HEK293 (cell line): ENCODE measurements around the gene ANKRD11.
"Not testable (repeated sequence)": the region's sequence is repeated elsewhere in the genome, so short reads cannot be mapped to it uniquely, and the experiment has no call there.

Experiments used
- CTCF ChIA-PET: fragments of 350-600 bp; formaldehyde crosslinking; extraction: SDS; loops from one replicate; lab custom pipeline; 2021; ENCODE audit warnings: antibody characterized with exemption; lab: Yijun Ruan, JAX
- POLR2A ChIA-PET: fragments of 300-600 bp; formaldehyde crosslinking; extraction: SDS; loops from one replicate; lab custom pipeline; 2020; ENCODE audit warnings: antibody characterized with exemption, inconsistent platforms; lab: Yijun Ruan, JAX
- H3K27ac ChIP-seq: fragments of 200-500 bp; sonication (Bioruptor generic); 2 replicates; pipeline ENCODE4 v1.5.1; 2014; ENCODE audit warnings: low read depth, low read length, control low read depth, inconsistent platforms; ENCODE audit errors: extremely low read depth
- H3K36me3 ChIP-seq, 2 experiments: fragments of 200-500 bp in 1 of 2; sonication (Bioruptor generic) in 1 of 2; 1 replicate in 1 of 2; 2 replicates in 1 of 2; pipeline ENCODE4 v1.5.1; 2014 to 2017; ENCODE audit warnings: inconsistent platforms in 2 of 2, low read length in 2 of 2; ENCODE audit not compliant: control insufficient read depth in 2 of 2, insufficient read depth in 1 of 2
- H3K4me1 ChIP-seq: fragments of 200-500 bp; sonication (Bioruptor generic); 2 replicates; pipeline ENCODE4 v1.5.1; 2014; ENCODE audit warnings: mild to moderate bottlenecking, low read length, inconsistent platforms; ENCODE audit not compliant: control insufficient read depth, insufficient read depth
- H3K4me3 ChIP-seq: 2 replicates; pipeline ENCODE4 v1.5.1; 2011; ENCODE audit warnings: low read depth, mild to moderate bottlenecking, control low read depth, low read length, moderate library complexity
- H3K9me3 ChIP-seq: fragments of 200-500 bp; sonication (Bioruptor generic); 2 replicates; pipeline ENCODE4 v1.5.1; 2014; ENCODE audit warnings: low read depth, low read length, inconsistent platforms; ENCODE audit not compliant: control insufficient read depth, insufficient read depth
- KLF1 ChIP-seq: fragments of 450-650 bp; formaldehyde crosslinking; IDR thresholded peaks from 2 replicates; pipeline ENCODE4 v1.5.1; 2016; ENCODE audit warnings: missing biosample characterization, missing genetic modification characterization
- PRDM4 ChIP-seq: fragments of 450-650 bp; formaldehyde crosslinking; IDR thresholded peaks from 2 replicates; pipeline ENCODE4 v1.5.1; 2017; ENCODE audit warnings: missing biosample characterization, missing genetic modification characterization
- ZBTB10 ChIP-seq: fragments of 450-650 bp; formaldehyde crosslinking; IDR thresholded peaks from 2 replicates; pipeline ENCODE4 v1.5.1; 2016; ENCODE audit warnings: missing biosample characterization, missing genetic modification characterization
- ZBTB7A ChIP-seq: fragments of 450-650 bp; formaldehyde crosslinking; IDR thresholded peaks from 2 replicates; pipeline ENCODE4 v1.5.1; 2016; ENCODE audit warnings: low read depth, missing biosample characterization, missing genetic modification characterization
- ZIC2 ChIP-seq: fragments of 450-650 bp; formaldehyde crosslinking; IDR thresholded peaks from 2 replicates; pipeline ENCODE4 v1.5.1; 2016; ENCODE audit warnings: missing biosample characterization, missing genetic modification characterization
- ZNF248 ChIP-seq: fragments of 450-650 bp; formaldehyde crosslinking; IDR thresholded peaks from 2 replicates; pipeline ENCODE4 v1.5.1; 2017; ENCODE audit warnings: missing biosample characterization, missing genetic modification characterization
- ZNF398 ChIP-seq: fragments of 450-650 bp; formaldehyde crosslinking; IDR thresholded peaks from 2 replicates; pipeline ENCODE4 v1.5.1; 2017; ENCODE audit warnings: missing biosample characterization, missing genetic modification characterization
- ZNF423 ChIP-seq: fragments of 450-650 bp; formaldehyde crosslinking; IDR thresholded peaks from 2 replicates; pipeline ENCODE4 v1.5.1; 2016; ENCODE audit warnings: missing biosample characterization, missing genetic modification characterization
- ZNF530 ChIP-seq: fragments of 450-650 bp; formaldehyde crosslinking; IDR thresholded peaks from 2 replicates; pipeline ENCODE4 v1.5.1; 2016; ENCODE audit warnings: low read depth, missing biosample characterization, missing genetic modification characterization

Gene ANKRD11

GRCh38 chr16:89466920-89467319, 23.4 kb downstream of the ANKRD11 start:
- no peak overlapping the region for H3K27ac ChIP-seq
- no peaks in the 10 kb centered on the region for H3K9me3 ChIP-seq
- peaks cover 0 to 3% of the 10 kb centered on the region in 2 experiments; a peak in 2 of 3 replicates for H3K36me3 ChIP-seq
- POLR2A ChIA-PET = no interaction called here
- H3K4me1 ChIP-seq = peaks cover 8% of the 10 kb centered on the region; the same call in 1 of the 2 replicates
- CTCF ChIA-PET = no interaction called here
- TF ChIP-seq PRDM4 (0 out of 2 replicates have a peak, but pooled peaks have one; percentile 1), ZBTB7A (no peak), ZNF248 (tag by site-specific recombination) (no peak), ZIC2 (tag by site-specific recombination) (peak; percentile 35; the same call in 1 of the 2 replicates), ZNF530 (tag by site-specific recombination) (no peak), ZNF423 (tag by site-specific recombination) (0 out of 2 replicates have a peak, but pooled peaks have one; percentile 42), ZBTB10 (tag by site-specific recombination) (no peak)
- no peak overlapping the region for H3K4me3 ChIP-seq

GRCh38 chr16:89463312-89463711, 27.0 kb downstream of the ANKRD11 start:
- H3K36me3 ChIP-seq, POLR2A ChIA-PET, H3K4me1 ChIP-seq, H3K27ac ChIP-seq, H3K9me3 ChIP-seq: not testable (repeated sequence)
- CTCF ChIA-PET = interaction anchor here (0.7 kb wide), 1 partner anchor 94 kb away, joined by 3 read pairs; no protein-coding TSS in a partner anchor
- TF ChIP-seq KLF1 (tag by site-specific recombination) = 0 out of 2 replicates have a peak, but pooled peaks have one; percentile 9
- TF ChIP-seq, all 188 proteins: peak for 1; not testable (repeated sequence) for 187
- not testable (repeated sequence) for H3K4me3 ChIP-seq

- CTCF ChIA-PET, H3K4me1 ChIP-seq, H3K4me3 ChIP-seq, H3K27ac ChIP-seq, H3K36me3 ChIP-seq, H3K9me3 ChIP-seq, POLR2A ChIA-PET: not testable (repeated sequence)
Measured at GRCh38 chr16:89462639-89463038, 27.7 kb downstream of the ANKRD11 start.

- TF ChIP-seq ZNF398 = peak; percentile 26; the same call in 1 of the 2 replicates
- H3K36me3 ChIP-seq, H3K4me1 ChIP-seq, H3K9me3 ChIP-seq, POLR2A ChIA-PET, H3K27ac ChIP-seq, H3K4me3 ChIP-seq: not testable (repeated sequence)
- CTCF ChIA-PET = interaction anchor here (1.5 kb wide), 1 partner anchor 15 kb away, joined by 9 read pairs; no protein-coding TSS in a partner anchor
Measured at GRCh38 chr16:89461890-89462289, 28.5 kb downstream of the ANKRD11 start.
